Endothelial cell of umbilical vein (primary cell): ENCODE data around the gene CGRRF1. TPM values are rescaled to one million over a fixed set of nuclear protein-coding genes. Genes with fewer than 3 reads are reported as not detected.

Source experiments
- BruUV-seq: library from RNA; stranded (reverse); fragments of 400-500 nt; replicated peaks from 2 replicates; lab custom pipeline; 2021; lab: Mats Ljungman, UMichigan
- CTCF ChIA-PET: fragments of 300-600, 350-600 bp; sonication (Branson Sonifier 250); formaldehyde crosslinking; loops from one replicate; lab custom pipeline; 2021; ENCODE audit warnings: antibody characterized with exemption, inconsistent platforms; lab: Charles Lee
- POLR2A ChIA-PET: fragments of 300-600, 350-600 bp; sonication (Branson Sonifier 250); formaldehyde crosslinking; loops from one replicate; lab custom pipeline; 2021; ENCODE audit warnings: antibody characterized with exemption, inconsistent platforms; lab: Charles Lee
- DNase-seq: peaks from one replicate; pipeline ENCODE4 v3.0.0-alpha.2; 2011; ENCODE audit warnings: low read depth, low spot score
- FAIRE-seq: peaks from 2 replicates; lab custom pipeline; 2011; peaks lifted over from hg19 to GRCh38; lab: Jason Lieb, UNC
- H2AFZ ChIP-seq: 2 replicates; pipeline ENCODE4 v1.6.0; 2012; ENCODE audit warnings: low read depth, low read length, control low read depth, inconsistent platforms
- H3K27ac ChIP-seq: 2 replicates; pipeline ENCODE4 v1.5.1; 2011; ENCODE audit warnings: low read depth, mild to moderate bottlenecking, control low read depth, low read length, moderate library complexity; ENCODE audit not compliant: insufficient read depth
- H3K27me3 ChIP-seq, 2 experiments: 2 replicates each; pipeline versions ENCODE4 v1.6.0 to v1.6.1; 2011; ENCODE audit warnings: low read length in 2 of 2, mixed read lengths in 1 of 2; ENCODE audit not compliant: control insufficient read depth in 2 of 2, insufficient read depth in 2 of 2
- H3K36me3 ChIP-seq, 2 experiments: 2 replicates in 1 of 2; 3 replicates in 1 of 2; pipeline ENCODE4 v1.5.1; 2011; ENCODE audit warnings: low read length in 2 of 2, mild to moderate bottlenecking in 1 of 2, moderate library complexity in 1 of 2; ENCODE audit not compliant: control insufficient read depth in 2 of 2, insufficient read depth in 2 of 2; ENCODE audit errors: extremely low read depth in 1 of 2
- H3K4me1 ChIP-seq: 3 replicates; pipeline ENCODE4 v1.5.1; 2011; ENCODE audit warnings: mild to moderate bottlenecking, low read length; ENCODE audit not compliant: control insufficient read depth, insufficient read depth; ENCODE audit errors: extremely low read depth
- H3K4me2 ChIP-seq: 2 replicates; pipeline ENCODE4 v1.6.1; 2011; ENCODE audit warnings: low read length, control low read depth, mixed read lengths; ENCODE audit not compliant: insufficient read depth
- H3K4me3 ChIP-seq, 3 experiments: fragments of 200-600 bp in 1 of 3; sonication (generic), shearing (Covaris generic) in 1 of 3; replicated peaks in 1 of 3; 2 replicates each; pipeline ENCODE4 v1.5.1; 2011 to 2016; ENCODE audit warnings: control low read depth in 3 of 3, low read length in 3 of 3, mild to moderate bottlenecking in 2 of 3, inconsistent platforms in 1 of 3, low read depth in 1 of 3, moderate library complexity in 1 of 3; ENCODE audit not compliant: insufficient read depth in 1 of 3
- H3K79me2 ChIP-seq: 2 replicates; pipeline ENCODE4 v1.6.0; 2012; ENCODE audit warnings: low read length, inconsistent platforms; ENCODE audit not compliant: control insufficient read depth, insufficient read depth
- H3K9ac ChIP-seq: replicated peaks from 2 replicates; pipeline ENCODE3; 2011; ENCODE audit warnings: low read length, control low read depth; ENCODE audit not compliant: insufficient read depth; ENCODE audit errors: extremely low read depth
- H3K9me1 ChIP-seq: replicated peaks from 3 replicates; pipeline ENCODE4 v1.6.0; 2011; ENCODE audit warnings: mild to moderate bottlenecking, low read length; ENCODE audit not compliant: control insufficient read depth, insufficient read depth; ENCODE audit errors: extremely low read depth
- H3K9me3 ChIP-seq: replicated peaks from 2 replicates; pipeline ENCODE4 v1.5.1; 2012; ENCODE audit warnings: low read length, inconsistent platforms; ENCODE audit not compliant: control insufficient read depth, insufficient read depth
- H4K20me1 ChIP-seq: replicated peaks from 2 replicates; pipeline ENCODE3; 2011; ENCODE audit warnings: mild to moderate bottlenecking, low read length; ENCODE audit not compliant: control insufficient read depth, insufficient read depth; ENCODE audit errors: extremely low read depth
- EZH2 ChIP-seq: IDR thresholded peaks from 2 replicates; pipeline ENCODE4 v1.6.1; 2012; ENCODE audit warnings: borderline replicate concordance, low read depth, mild to moderate bottlenecking, moderate library complexity, low read length, inconsistent platforms; ENCODE audit not compliant: severe bottlenecking
- FOS ChIP-seq: IDR thresholded peaks from 2 replicates; pipeline ENCODE4 v1.6.1; 2011; ENCODE audit warnings: mild to moderate bottlenecking, low read length, moderate library complexity, borderline replicate concordance; ENCODE audit not compliant: insufficient read depth
- GATA2 ChIP-seq: IDR thresholded peaks from 2 replicates; pipeline ENCODE4 v1.7.0; 2011; ENCODE audit warnings: low read depth, mild to moderate bottlenecking, moderate library complexity, mixed read lengths, low read length; ENCODE audit not compliant: insufficient read length, insufficient read depth
- JUN ChIP-seq: IDR thresholded peaks from 2 replicates; pipeline ENCODE4 v1.6.1; 2011; ENCODE audit warnings: borderline replicate concordance, low read depth; ENCODE audit not compliant: insufficient read length, insufficient read depth
- MYC ChIP-seq: IDR thresholded peaks from one replicate; pipeline ENCODE4 v1.6.1; 2011; ENCODE audit warnings: mild to moderate bottlenecking, low read depth, low read length
- POLR2A ChIP-seq: IDR thresholded peaks from 2 replicates; pipeline ENCODE4 v1.6.1; 2012; ENCODE audit warnings: low read depth, mild to moderate bottlenecking, control low read depth, low read length
- POLR2AphosphoS5 ChIP-seq: IDR thresholded peaks from 2 replicates; pipeline ENCODE4 v1.6.1; 2012; ENCODE audit warnings: low read depth, mild to moderate bottlenecking, control low read depth, low read length, moderate library complexity; ENCODE audit not compliant: insufficient read depth
- dilution Hi-C: fragments of 300-500 bp; cut with MboI; formaldehyde crosslinking; loops from one replicate; pipeline ENCODE4 v1.15.0; 2019; ENCODE audit warnings: low sequenced_read_pairs; ENCODE audit not compliant: extremely low pct_ligation_motif_present
- intact Hi-C: fragments of 100-400 bp; cut with micrococcal nuclease; formaldehyde crosslinking; loops from one replicate; pipeline ENCODE4 v1.10.0; 2022
- polyA plus RNA-seq, 4 experiments: library from polyadenylated mRNA; depleted of rRNA in 3 of 4; stranded (reverse) in 3 of 4; unstranded in 1 of 4; fragments of >200 nt; gene quantifications; 2 replicates each; pipeline versions ENCODE4 v1.2.1 to v1.2.3, GENCODE V29; 2011 to 2012; ENCODE audit warnings: missing spikeins in 1 of 4
- total RNA-seq: library from RNA; stranded (reverse); gene quantifications from 2 replicates; pipeline ENCODE4 v1.2.3, GENCODE V29; 2021
- TF ChIP-seq, protein P1 (sequence below): IDR thresholded peaks from 2 replicates; pipeline ENCODE4 v1.6.1; 2011; ENCODE audit not compliant: insufficient read depth, insufficient read length
- TF ChIP-seq, protein P2 (sequence below), 2 donors: IDR thresholded peaks; 1 replicate in 1 of 2; 2 replicates in 1 of 2; pipeline ENCODE4 v1.5.1; 2011; ENCODE audit warnings: low read length in 2 of 2, mild to moderate bottlenecking in 2 of 2, moderate library complexity in 2 of 2, control low read depth in 1 of 2, inconsistent platforms in 1 of 2, low read depth in 1 of 2; ENCODE audit not compliant: insufficient read depth in 1 of 2; ENCODE audit errors: extremely low read depth in 1 of 2

Gene CGRRF1
- total and polyA plus RNA-seq, 2 donors (not counting 3 experiments of a cell fraction or from before 2014, with no cell fraction given) = 6.6 to 15.7 TPM

DNA sequence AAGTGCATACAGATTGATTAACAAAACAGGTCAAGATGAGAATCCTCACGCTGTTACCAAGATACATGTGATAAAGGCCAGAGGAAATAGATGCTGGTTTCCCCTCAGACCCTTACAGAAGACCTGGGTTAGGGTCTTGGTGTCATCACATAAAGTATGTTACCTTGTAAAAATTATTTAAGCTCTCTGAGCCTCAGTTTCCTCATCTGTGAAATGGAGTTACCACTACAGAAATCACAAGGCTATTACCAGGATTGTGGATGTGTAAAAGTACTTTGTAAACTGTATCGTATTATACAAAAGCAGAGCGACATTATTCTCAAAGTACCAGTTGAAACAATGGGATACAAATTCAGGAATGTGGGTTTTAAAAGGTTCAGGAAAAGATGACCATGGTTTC lies 71.2 kb downstream of the CGRRF1 start:
- Histone ChIP-seq H4K20me1 (peaks cover 8% of the 10 kb centered on the region), H3K4me3 (no peak overlapping the region), H3K4me1 (peaks cover 18% of the 10 kb centered on the region), H3K4me2 (no peak overlapping the region), H3K9ac (no peak overlapping the region), H3K9me1 (peaks cover 3% of the 10 kb centered on the region), H3K79me2 (peaks cover 91% of the 10 kb centered on the region), H2AFZ (no peak overlapping the region), H3K27ac (no peak overlapping the region), H3K27me3 (no peaks in the 10 kb centered on the region), H3K9me3 (no peaks in the 10 kb centered on the region), H3K36me3 (peaks cover 9 to 10% of the 10 kb centered on the region in 2 experiments)
- no TSS peak for BruUV-seq
- POLR2A ChIA-PET = no interaction called here
- intact Hi-C loops = no loop called here
- TF ChIP-seq MYC = no peak
- no peak for TF ChIP-seq POLR2AphosphoS5
- TF ChIP-seq FOS = no peak
- TF ChIP-seq GATA2 = no peak
- TF ChIP-seq, protein P1, sequence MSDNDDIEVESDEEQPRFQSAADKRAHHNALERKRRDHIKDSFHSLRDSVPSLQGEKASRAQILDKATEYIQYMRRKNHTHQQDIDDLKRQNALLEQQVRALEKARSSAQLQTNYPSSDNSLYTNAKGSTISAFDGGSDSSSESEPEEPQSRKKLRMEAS = no peak
- TF ChIP-seq, protein P2, sequence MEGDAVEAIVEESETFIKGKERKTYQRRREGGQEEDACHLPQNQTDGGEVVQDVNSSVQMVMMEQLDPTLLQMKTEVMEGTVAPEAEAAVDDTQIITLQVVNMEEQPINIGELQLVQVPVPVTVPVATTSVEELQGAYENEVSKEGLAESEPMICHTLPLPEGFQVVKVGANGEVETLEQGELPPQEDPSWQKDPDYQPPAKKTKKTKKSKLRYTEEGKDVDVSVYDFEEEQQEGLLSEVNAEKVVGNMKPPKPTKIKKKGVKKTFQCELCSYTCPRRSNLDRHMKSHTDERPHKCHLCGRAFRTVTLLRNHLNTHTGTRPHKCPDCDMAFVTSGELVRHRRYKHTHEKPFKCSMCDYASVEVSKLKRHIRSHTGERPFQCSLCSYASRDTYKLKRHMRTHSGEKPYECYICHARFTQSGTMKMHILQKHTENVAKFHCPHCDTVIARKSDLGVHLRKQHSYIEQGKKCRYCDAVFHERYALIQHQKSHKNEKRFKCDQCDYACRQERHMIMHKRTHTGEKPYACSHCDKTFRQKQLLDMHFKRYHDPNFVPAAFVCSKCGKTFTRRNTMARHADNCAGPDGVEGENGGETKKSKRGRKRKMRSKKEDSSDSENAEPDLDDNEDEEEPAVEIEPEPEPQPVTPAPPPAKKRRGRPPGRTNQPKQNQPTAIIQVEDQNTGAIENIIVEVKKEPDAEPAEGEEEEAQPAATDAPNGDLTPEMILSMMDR (IDR thresholded peaks at IDR 0.05; ENCODE audit: extremely low read depth in 1 of 2, insufficient read depth in 1 of 2, low read depth in 1 of 2, low read length in 2 of 2) = no peak
- TF ChIP-seq JUN = no peak
- no peak for TF ChIP-seq EZH2
- no peak for TF ChIP-seq POLR2A
- no peak for FAIRE-seq
- CTCF ChIA-PET = no interaction called here
- dilution Hi-C loops = no loop called here
- DNase-seq = no peak
